HG02610 (cell line): ENCODE measurements around the gene C17orf75.

Experiments used
- ATAC-seq: cut with Tn5 transposase; IDR thresholded peaks from one replicate; pipeline ENCODE4 v1.9.1; 2021; ENCODE audit warnings: mild to moderate bottlenecking, moderate library complexity; ENCODE audit not compliant: unreplicated experiment

C17orf75 gene

GRCh38 chr17:32305049-32305448 lies 36.9 kb downstream of the C17orf75 start:
- ATAC-seq = no peak

GRCh38 chr17:32303781-32304288 lies 38.1 kb downstream of the C17orf75 start:
- no peak for ATAC-seq

- no peak for ATAC-seq
Observed at GRCh38 chr17:32302860-32303649, 38.9 kb downstream of the C17orf75 start.

- ATAC-seq = no peak
Observed at GRCh38 chr17:32302037-32302436, 39.9 kb downstream of the C17orf75 start.

GRCh38 chr17:32299580-32300164 lies 42.3 kb downstream of the C17orf75 start:
- no peak for ATAC-seq

- ATAC-seq = no peak
Observed at GRCh38 chr17:32298721-32299579, 43.0 kb downstream of the C17orf75 start.

- ATAC-seq = no peak
Observed at GRCh38 chr17:32298298-32298697, 43.7 kb downstream of the C17orf75 start.

- ATAC-seq = no peak
Observed at GRCh38 chr17:32297860-32298259, 44.1 kb downstream of the C17orf75 start.

GRCh38 chr17:32297424-32297823 lies 44.5 kb downstream of the C17orf75 start:
- ATAC-seq = no peak

- ATAC-seq = no peak
Observed at GRCh38 chr17:32292094-32292493, 49.9 kb downstream of the C17orf75 start.

GRCh38 chr17:32289471-32290070 lies 52.4 kb downstream of the C17orf75 start:
- no peak for ATAC-seq

- no peak for ATAC-seq
Observed at GRCh38 chr17:32288615-32289014, 53.4 kb downstream of the C17orf75 start.

- ATAC-seq = no peak
Observed at GRCh38 chr17:32287804-32288511, 54.0 kb downstream of the C17orf75 start.

GRCh38 chr17:32286518-32286900 lies 55.5 kb downstream of the C17orf75 start:
- no peak for ATAC-seq

GRCh38 chr17:32285746-32286517 lies 56.0 kb downstream of the C17orf75 start:
- no peak for ATAC-seq

GRCh38 chr17:32285306-32285705 lies 56.7 kb downstream of the C17orf75 start:
- no peak for ATAC-seq

GRCh38 chr17:32283745-32284201 lies 58.2 kb downstream of the C17orf75 start:
- ATAC-seq = no peak

GRCh38 chr17:32281011-32281451 lies 60.9 kb downstream of the C17orf75 start:
- no peak for ATAC-seq

GRCh38 chr17:32279891-32280716 lies 61.9 kb downstream of the C17orf75 start:
- no peak for ATAC-seq
